ENCODE data around the gene IFIT5. TPM values are rescaled to one million over a fixed set of nuclear protein-coding genes. Genes with fewer than 3 reads are reported as not detected.
A peak's percentile ranks its signal among the peaks of the same experiment; 100 is the strongest.

IFIT5 gene
- total RNA-seq, 1 donor from 2014 or later, result 42.9 TPM

- H3K27me3 ChIP-seq (ENCODE audit: insufficient read depth, low read length), result peaks cover 3% of the 10 kb centered on the region
- H2AFZ ChIP-seq (ENCODE audit: low read depth, low read length), result peak overlapping the region; percentile 21
- H3K4me2 ChIP-seq (ENCODE audit: low read length), result peak overlapping the region; percentile 17
- H3K27ac ChIP-seq (ENCODE audit: low read depth, low read length), result no peak overlapping the region
- peaks cover 18% of the 10 kb centered on the region for H3K4me1 ChIP-seq (ENCODE audit: insufficient read depth, low read length)
- DNase-seq (ENCODE audit: low read depth) (peak; percentile 73), FAIRE-seq (no peak)
- no peak overlapping the region for H3K4me3 ChIP-seq (ENCODE audit: insufficient read depth, low read depth, low read length)
- H3K9me3 Mint-ChIP-seq (ENCODE audit: unreplicated experiment), result peaks cover 5% of the 10 kb centered on the region
- no peak overlapping the region for H3K9ac ChIP-seq (ENCODE audit: low read length)
- H4K20me1 ChIP-seq (ENCODE audit: insufficient read depth, low read length), result no peaks in the 10 kb centered on the region
- H3K36me3 Mint-ChIP-seq (ENCODE audit: low read depth, unreplicated experiment), result no peaks in the 10 kb centered on the region
- no peaks in the 10 kb centered on the region for H3K36me3 ChIP-seq (ENCODE audit: insufficient read depth, low read length)
- H3K27ac Mint-ChIP-seq (ENCODE audit: unreplicated experiment), result no peak overlapping the region
- H3K79me2 ChIP-seq (ENCODE audit: insufficient read depth, low read length), result no peaks in the 10 kb centered on the region
- no peaks in the 10 kb centered on the region for H3K9me3 ChIP-seq (ENCODE audit: insufficient read depth, low read depth, low read length)
- no peaks in the 10 kb centered on the region for H3K27me3 Mint-ChIP-seq (ENCODE audit: low read depth, unreplicated experiment)
- peaks cover 19% of the 10 kb centered on the region for H3K4me1 Mint-ChIP-seq (ENCODE audit: low read depth, unreplicated experiment)
- H3K4me3 Mint-ChIP-seq (ENCODE audit: unreplicated experiment), result no peak overlapping the region
- TF ChIP-seq CTCF (IDR thresholded peaks at IDR 0.05; ENCODE audit: insufficient read depth, low read depth, low read length) (peak; percentile 60), EZH2 (IDR thresholded peaks at IDR 0.05; ENCODE audit: insufficient read depth, low read length) (no peak)
These were observed 44.9 kb upstream of the IFIT5 start for GRCh38 chr10:89369156-89370105.

GRCh38 chr10:89371079-89371478 lies 43.3 kb upstream of the IFIT5 start:
- Histone ChIP-seq H4K20me1 (ENCODE audit: insufficient read depth, low read length) (no peaks in the 10 kb centered on the region), H3K27ac (ENCODE audit: low read depth, low read length) (no peak overlapping the region), H3K27me3 (ENCODE audit: insufficient read depth, low read length) (peaks cover 3% of the 10 kb centered on the region), H3K4me1 (ENCODE audit: insufficient read depth, low read length) (peaks cover 22% of the 10 kb centered on the region), H3K4me3 (ENCODE audit: insufficient read depth, low read depth, low read length) (no peak overlapping the region), H3K4me2 (ENCODE audit: low read length) (no peak overlapping the region), H2AFZ (ENCODE audit: low read depth, low read length) (no peak overlapping the region), H3K36me3 (ENCODE audit: insufficient read depth, low read length) (no peaks in the 10 kb centered on the region), H3K9me3 (ENCODE audit: insufficient read depth, low read depth, low read length) (no peaks in the 10 kb centered on the region), H3K79me2 (ENCODE audit: insufficient read depth, low read length) (no peaks in the 10 kb centered on the region), H3K9ac (ENCODE audit: low read length) (no peak overlapping the region)
- no peaks in the 10 kb centered on the region for H3K27me3 Mint-ChIP-seq (ENCODE audit: low read depth, unreplicated experiment)
- peaks cover under 1% of the 10 kb centered on the region for H3K9me3 Mint-ChIP-seq (ENCODE audit: unreplicated experiment)
- DNase-seq (ENCODE audit: low read depth), result no peak
- no peak for FAIRE-seq
- no peak overlapping the region for H3K4me3 Mint-ChIP-seq (ENCODE audit: unreplicated experiment)
- H3K36me3 Mint-ChIP-seq (ENCODE audit: low read depth, unreplicated experiment), result no peaks in the 10 kb centered on the region
- no peak overlapping the region for H3K27ac Mint-ChIP-seq (ENCODE audit: unreplicated experiment)
- peaks cover 23% of the 10 kb centered on the region for H3K4me1 Mint-ChIP-seq (ENCODE audit: low read depth, unreplicated experiment)
- TF ChIP-seq CTCF (IDR thresholded peaks at IDR 0.05; ENCODE audit: insufficient read depth, low read depth, low read length), result no peak
- no peak for TF ChIP-seq EZH2 (IDR thresholded peaks at IDR 0.05; ENCODE audit: insufficient read depth, low read length)

- no peak overlapping the region for H3K27ac Mint-ChIP-seq (ENCODE audit: unreplicated experiment)
- FAIRE-seq (no peak), DNase-seq (ENCODE audit: low read depth) (no peak)
- no peak overlapping the region for H3K4me3 Mint-ChIP-seq (ENCODE audit: unreplicated experiment)
- H3K36me3 Mint-ChIP-seq (ENCODE audit: low read depth, unreplicated experiment), result no peaks in the 10 kb centered on the region
- H3K9me3 Mint-ChIP-seq (ENCODE audit: unreplicated experiment), result no peaks in the 10 kb centered on the region
- Histone ChIP-seq H3K4me3 (ENCODE audit: insufficient read depth, low read depth, low read length) (no peak overlapping the region), H3K9me3 (ENCODE audit: insufficient read depth, low read depth, low read length) (no peaks in the 10 kb centered on the region), H3K79me2 (ENCODE audit: insufficient read depth, low read length) (no peaks in the 10 kb centered on the region), H3K4me2 (ENCODE audit: low read length) (no peak overlapping the region), H3K27me3 (ENCODE audit: insufficient read depth, low read length) (peaks cover 3% of the 10 kb centered on the region), H3K4me1 (ENCODE audit: insufficient read depth, low read length) (peaks cover 22% of the 10 kb centered on the region), H2AFZ (ENCODE audit: low read depth, low read length) (no peak overlapping the region), H3K9ac (ENCODE audit: low read length) (no peak overlapping the region), H3K27ac (ENCODE audit: low read depth, low read length) (no peak overlapping the region), H3K36me3 (ENCODE audit: insufficient read depth, low read length) (no peaks in the 10 kb centered on the region), H4K20me1 (ENCODE audit: insufficient read depth, low read length) (no peaks in the 10 kb centered on the region)
- H3K27me3 Mint-ChIP-seq (ENCODE audit: low read depth, unreplicated experiment), result no peaks in the 10 kb centered on the region
- H3K4me1 Mint-ChIP-seq (ENCODE audit: low read depth, unreplicated experiment), result peaks cover 23% of the 10 kb centered on the region
- TF ChIP-seq EZH2 (IDR thresholded peaks at IDR 0.05; ENCODE audit: insufficient read depth, low read length), result no peak
- no peak for TF ChIP-seq CTCF (IDR thresholded peaks at IDR 0.05; ENCODE audit: insufficient read depth, low read depth, low read length)
These were observed 42.4 kb upstream of the IFIT5 start for GRCh38 chr10:89371987-89372386.

Data from astrocyte (in vitro differentiated cells and primary cell).